Peyer's patch (tissue), 4 donors: ENCODE data around the gene SOX18.

ENCODE experiments used
- CTCF ChIP-seq, 6 experiments: fragments of 450-650 bp in 4 of 6; fragments of 200-600 bp in 2 of 6; sonication (generic) in 1 of 6; IDR thresholded peaks; one replicate each; pipeline ENCODE4 v1.5.1; 2017 to 2019; ENCODE audit warnings: antibody characterized with exemption in 6 of 6, mild to moderate bottlenecking in 3 of 6, moderate library complexity in 1 of 6
- POLR2A ChIP-seq, 2 donors: fragments of 450-650 bp; IDR thresholded peaks; one replicate each; pipeline ENCODE4 v1.5.1; 2017; ENCODE audit warnings: antibody characterized with exemption in 2 of 2, mild to moderate bottlenecking in 2 of 2, moderate library complexity in 2 of 2

DNA sequence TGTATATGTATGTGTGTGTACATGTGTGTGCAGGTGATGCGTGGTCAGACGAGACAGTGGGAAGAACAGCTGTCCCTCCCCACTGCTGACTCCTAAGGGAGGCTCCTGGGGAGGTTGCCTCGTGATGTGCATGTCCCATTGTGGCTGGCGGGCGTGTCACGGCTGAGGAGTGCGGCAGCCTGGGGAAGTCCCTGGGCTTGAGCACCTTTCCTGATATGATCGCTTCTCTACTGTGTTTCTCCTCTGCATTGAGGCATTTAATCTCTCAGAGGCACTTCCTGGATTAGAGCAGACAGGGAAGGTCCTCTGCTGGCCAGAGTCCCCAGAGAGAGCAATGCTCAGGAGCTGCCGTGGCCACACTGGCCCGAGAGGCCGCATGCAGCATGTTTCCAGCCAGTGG, 46.5 kb upstream of the SOX18 start:
- TF ChIP-seq CTCF (IDR thresholded peaks at IDR 0.05), result no peak
- TF ChIP-seq POLR2A (IDR thresholded peaks at IDR 0.05), result no peak
